ENCODE measurements around the gene SLC35E1. TPM values are rescaled to one million over a fixed set of nuclear protein-coding genes. Genes with fewer than 3 reads are reported as not detected.
"Not testable (repeated sequence)": the region's sequence is repeated elsewhere in the genome, so short reads cannot be mapped to it uniquely, and the experiment has no call there.

SLC35E1 gene
- total RNA-seq, 1 donor from 2014 or later: 24.8 TPM

GRCh38 chr19:16544473-16545231 lies 27.6 kb downstream of the SLC35E1 start:
- no peak for DNase-seq (ENCODE audit: low read depth in 2 of 2)

DNA sequence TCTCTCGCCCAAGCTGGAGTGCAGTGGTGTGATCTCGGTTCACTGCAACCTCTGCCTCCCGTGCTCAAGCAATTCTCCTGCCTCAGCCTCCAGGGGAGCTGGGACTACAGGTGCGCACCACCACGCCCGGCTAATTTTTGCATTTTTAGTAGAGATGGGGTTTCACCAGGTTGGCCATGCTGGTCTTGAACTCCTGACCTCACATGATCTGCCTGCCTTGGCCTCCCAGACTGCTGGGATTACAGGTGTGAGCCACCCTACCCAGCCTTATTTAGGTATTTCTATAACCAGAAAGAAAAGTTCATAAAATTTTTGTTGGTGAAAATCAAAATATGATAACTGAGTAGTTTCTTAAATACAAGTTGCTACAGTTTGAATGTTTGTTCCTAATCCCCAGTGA lies 28.5 kb downstream of the SLC35E1 start:
- not testable (repeated sequence) for DNase-seq (ENCODE audit: low read depth in 2 of 2)

GRCh38 chr19:16542910-16543472 lies 29.2 kb downstream of the SLC35E1 start:
- peak in 1 of 2 donors; percentile 7 for DNase-seq (ENCODE audit: low read depth in 2 of 2)

- peak; percentile 95 to 97 for DNase-seq (ENCODE audit: low read depth in 2 of 2)
Measured at GRCh38 chr19:16542045-16542909, 29.9 kb downstream of the SLC35E1 start, which contains the start of gene CHERP. TSS of gene CHERP (minus strand) at chr19:16542437. CDS start at chr19:16542378, 59 bp downstream.

DNA sequence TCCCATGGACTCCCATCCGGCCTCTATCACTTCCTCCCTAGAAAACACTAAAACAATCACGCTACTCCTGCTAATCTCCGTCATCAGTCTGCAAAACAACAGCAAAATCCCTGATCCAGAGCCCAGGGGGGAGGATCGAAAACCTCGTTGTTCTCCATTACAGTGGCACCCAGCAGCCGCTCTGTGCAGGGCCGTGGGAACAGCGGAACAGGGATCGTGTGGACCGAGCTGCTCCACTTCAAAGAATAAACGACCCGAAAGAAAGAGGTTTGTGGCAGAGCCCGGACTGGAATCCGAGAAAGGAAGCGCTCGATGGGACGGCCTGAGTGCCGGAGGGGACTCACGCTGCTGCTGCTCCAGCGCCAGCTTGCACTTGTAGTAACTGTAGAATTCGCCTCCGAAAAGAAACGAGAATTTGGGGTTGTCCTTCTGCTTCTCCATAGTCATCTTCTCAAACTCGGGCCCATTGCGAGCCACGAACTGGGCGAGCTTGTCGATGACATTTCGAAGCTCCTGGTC lies 30.6 kb downstream of the SLC35E1 start:
- peak; percentile 64 to 69 for DNase-seq (ENCODE audit: low read depth in 2 of 2)

- DNase-seq (ENCODE audit: low read depth in 2 of 2): no peak
Measured at GRCh38 chr19:16540948-16541347, 31.3 kb downstream of the SLC35E1 start.

GRCh38 chr19:16537111-16537510 lies 35.1 kb downstream of the SLC35E1 start:
- no peak for DNase-seq (ENCODE audit: low read depth in 2 of 2)

GRCh38 chr19:16536130-16536529 lies 36.1 kb downstream of the SLC35E1 start:
- DNase-seq (ENCODE audit: low read depth in 2 of 2): no peak

DNA sequence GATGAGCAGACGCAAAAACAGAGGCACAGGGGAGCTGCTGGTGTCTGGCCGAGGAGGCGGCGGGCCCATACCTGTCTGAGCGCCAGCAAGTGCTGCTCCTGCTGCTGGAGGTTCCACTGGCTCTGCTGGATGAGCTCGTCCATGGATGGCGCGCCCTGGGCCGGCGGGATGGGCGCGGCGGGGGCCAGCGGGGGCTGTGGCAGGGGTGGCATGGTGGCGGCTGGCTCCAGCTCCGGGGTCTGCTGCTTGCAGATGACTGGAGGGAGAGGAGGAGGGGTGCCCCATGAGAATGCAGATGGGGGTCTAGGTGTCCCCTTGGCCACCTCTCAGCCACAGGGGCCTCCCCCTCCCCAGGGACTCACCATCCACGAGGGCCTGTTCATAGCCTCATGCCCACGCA lies 36.8 kb downstream of the SLC35E1 start:
- DNase-seq (ENCODE audit: low read depth in 2 of 2): no peak

GRCh38 chr19:16532440-16533234 lies 39.6 kb downstream of the SLC35E1 start:
- no peak for DNase-seq (ENCODE audit: low read depth in 2 of 2)

DNA sequence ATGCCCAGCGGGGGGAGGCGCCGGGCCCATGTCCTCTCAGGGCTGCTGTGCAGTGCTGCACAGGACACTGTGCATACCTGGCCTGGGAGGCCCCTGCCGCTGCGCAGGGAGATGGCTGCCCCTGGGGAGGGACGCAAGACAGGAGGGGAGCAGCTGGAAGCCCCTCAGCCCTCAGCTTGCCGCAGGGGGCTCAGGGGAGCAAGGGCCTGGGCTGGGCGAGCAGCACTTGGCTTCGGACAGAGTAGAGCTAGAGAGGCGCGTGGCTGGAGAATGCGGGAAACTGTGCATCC lies 40.9 kb downstream of the SLC35E1 start:
- no peak for DNase-seq (ENCODE audit: low read depth in 2 of 2)

DNA sequence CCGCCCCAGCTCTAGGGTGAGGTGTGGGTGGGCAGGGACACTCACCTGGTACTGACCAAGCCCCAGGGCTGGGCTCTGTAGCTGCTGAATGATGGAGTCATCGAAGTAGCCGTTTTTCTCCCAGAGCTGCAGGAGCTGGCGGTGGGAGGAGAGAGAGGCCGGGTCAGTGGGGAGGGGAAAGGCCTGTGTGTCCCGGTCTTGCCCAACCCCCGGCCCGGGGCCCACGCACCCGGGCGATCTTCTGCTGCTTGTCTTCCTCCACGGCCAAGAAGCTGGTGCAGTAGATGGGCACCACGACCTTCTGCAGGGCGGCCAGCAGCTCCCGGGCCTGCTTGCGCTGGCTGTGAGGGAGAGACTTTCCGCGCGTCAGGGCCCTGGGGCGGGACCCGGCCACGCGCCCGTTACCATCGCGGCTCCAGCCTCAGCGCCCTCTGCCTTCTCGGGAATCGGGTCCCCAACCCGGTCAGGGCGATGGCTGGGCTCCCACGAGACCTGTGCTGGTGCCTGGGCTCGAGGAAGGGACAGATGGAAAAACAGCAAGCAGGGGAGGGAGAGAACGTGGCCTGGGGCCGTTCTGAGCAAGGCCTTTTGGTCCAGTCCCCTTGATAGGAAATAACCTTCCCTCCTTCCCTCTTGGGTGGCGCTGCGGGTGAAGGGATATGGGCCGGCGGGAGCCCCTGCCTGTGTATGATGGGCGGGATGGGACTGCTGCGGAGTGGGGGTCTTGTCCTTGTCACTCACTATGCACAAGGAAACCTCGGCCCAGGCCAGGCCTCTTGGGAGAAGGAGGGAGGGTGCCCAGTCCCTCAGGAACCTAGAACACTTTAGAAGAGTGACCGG lies 41.5 kb downstream of the SLC35E1 start:
- no peak for DNase-seq (ENCODE audit: low read depth in 2 of 2)

DNA sequence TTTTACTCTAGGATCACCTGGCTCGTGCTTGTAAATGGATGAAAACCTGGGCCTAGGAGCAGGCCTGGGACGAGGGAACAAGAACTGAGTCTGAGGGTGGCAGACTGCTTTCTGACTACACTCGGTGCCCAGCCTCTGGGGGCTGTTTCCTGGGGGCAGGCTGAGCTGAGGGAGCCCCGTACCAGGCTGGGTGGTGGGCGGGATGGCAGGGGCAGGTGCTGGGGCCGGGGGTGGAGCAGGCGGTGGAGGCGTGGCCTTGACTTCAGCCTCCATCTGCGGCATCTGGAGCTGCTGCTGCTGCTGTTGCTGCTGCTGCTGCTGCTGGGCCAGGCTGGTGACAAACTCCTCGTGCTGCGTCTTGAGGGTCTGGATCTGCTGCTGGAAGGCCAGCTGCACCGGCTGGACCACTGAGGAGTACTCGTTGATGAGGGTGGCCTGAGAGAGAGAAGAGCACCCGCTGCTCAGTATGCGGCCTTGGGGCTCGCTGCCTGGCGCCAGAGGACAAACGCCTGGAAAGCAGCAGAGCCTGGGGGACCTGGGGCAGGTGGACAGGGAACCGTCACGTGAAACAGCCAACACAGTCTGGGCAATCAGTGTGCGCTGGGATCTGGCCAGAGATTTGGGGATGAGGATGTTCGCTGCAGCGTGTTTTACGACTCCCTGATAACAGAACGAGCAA lies 42.6 kb downstream of the SLC35E1 start:
- no peak for DNase-seq (ENCODE audit: low read depth in 2 of 2)

DNA sequence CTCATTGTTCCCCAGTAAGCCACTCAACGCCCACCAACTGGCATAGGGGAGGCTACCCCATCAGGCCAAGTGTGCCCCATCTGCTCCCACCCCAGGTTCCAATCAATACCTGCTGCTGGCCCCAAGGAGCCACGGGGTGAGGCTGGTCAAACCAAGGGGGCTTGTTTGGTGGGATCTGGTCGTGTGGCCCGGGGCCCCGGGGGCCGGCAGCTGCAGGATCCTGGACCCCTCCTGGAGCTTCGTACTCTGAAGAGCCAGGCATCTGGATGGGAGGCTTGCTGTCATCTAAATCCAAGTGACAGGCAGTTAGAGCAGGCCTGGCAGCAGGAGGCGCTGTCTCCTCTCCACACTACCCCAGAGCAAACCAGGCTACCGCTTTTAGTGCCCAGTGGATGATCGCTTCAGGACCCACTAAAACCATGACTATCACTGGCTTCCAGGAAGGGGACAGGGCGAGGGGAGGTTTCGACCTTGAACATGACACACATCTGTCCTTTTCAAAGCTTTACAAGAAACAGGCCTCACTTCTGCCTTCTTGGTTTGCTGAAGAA lies 44.2 kb downstream of the SLC35E1 start:
- DNase-seq (ENCODE audit: low read depth in 2 of 2): peak; percentile 47 to 68

GRCh38 chr19:16527334-16527935 lies 44.8 kb downstream of the SLC35E1 start:
- no peak for DNase-seq (ENCODE audit: low read depth in 2 of 2)

DNA sequence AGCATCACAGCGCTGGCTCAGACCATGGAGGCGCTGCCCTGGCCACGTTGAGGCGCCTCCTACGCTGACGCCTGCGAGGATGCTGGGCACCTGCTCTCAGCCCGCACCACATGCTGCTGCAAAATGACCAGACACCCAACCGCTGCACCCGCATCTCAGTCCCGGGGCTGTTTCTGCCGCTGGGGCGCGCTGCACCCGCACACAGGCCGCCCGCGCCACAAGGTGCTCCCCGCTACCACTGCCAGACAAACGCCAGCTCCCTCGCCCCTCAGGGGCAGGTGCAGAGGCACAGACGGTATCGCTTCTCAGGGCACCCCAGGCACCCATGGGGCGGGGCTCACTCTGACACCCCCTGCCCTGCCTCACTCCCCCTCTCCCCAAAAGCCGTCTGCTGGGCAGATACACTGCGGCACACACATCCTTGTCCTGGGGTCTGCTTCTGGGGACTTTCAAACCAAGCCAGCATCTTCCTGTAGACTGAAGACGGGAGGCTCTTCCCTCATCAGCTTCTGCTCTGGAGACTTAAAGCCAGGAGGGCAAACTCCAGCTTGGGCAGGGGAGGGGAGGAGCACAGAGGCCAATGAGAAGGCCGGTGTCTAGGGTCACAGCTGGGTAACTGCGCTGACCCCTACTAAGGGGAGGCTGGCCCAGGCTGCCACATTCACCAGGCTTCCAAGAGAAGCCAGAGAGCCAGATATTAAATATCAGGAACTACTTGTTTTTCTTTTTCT lies 46.3 kb downstream of the SLC35E1 start:
- DNase-seq (ENCODE audit: low read depth in 2 of 2): no peak

DNA sequence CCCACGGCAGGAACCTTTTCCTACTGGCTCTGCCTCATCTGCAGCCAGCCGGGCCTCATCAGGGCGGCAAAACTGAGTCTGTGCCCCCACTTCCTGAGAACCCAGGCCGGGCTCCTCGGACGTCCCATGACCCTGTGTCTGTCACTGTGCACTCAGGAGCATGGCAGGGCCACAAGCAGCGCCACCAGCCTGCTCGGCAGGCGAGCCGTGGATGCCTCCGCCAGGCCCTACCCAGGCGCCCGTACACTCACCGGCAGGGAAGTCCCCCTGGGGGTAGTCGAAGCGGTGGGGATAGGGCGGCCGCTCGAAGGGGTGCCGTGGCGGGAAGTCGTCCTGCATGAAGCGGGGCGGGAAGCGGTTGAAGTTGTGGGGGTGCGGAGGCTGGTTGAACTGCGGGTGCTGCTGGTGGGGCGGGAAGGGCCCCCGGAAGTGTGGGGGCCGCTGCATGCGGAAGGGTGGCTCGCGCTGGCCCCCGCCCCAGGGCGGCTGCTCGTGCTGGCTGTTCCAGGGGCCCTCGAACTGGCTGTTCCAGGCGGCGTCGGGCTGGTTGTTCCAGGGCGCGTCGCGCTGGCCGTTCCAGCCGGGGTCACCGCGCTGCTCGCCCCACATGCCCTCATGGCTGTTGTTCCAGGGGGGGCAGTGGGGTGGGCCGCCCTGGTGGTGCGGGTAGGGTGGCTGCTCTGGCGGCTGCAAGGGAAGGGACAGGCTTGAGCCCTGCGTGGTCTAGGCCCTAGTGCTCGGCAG lies 47.1 kb downstream of the SLC35E1 start:
- DNase-seq (ENCODE audit: low read depth in 2 of 2): no peak
